Esophagus squamous epithelium (tissue), 5 donors: ENCODE data around the gene RNU6-9. TPM values are rescaled to one million over a fixed set of nuclear protein-coding genes. Genes with fewer than 3 reads are reported as not detected.

Experiments
- DNase-seq: peaks from one replicate; lab custom pipeline; 2025; lab: John Stamatoyannopoulos, UW
- H3K27ac ChIP-seq, 4 donors: fragments of 200-600 bp; sonication (generic); one replicate each; pipeline ENCODE4 v1.5.1; 2016 to 2019; ENCODE audit warnings: mild to moderate bottlenecking in 1 of 4
- H3K27me3 ChIP-seq, 4 donors: fragments of 200-600 bp; sonication (generic); 1 replicate in 3 of 4; 2 replicates in 1 of 4; pipeline versions ENCODE4 v1.5.1 to v1.6.0; 2017 to 2021; ENCODE audit warnings: antibody characterized with exemption in 1 of 4
- H3K36me3 ChIP-seq, 3 donors: fragments of 200-600 bp; sonication (generic); one replicate each; pipeline ENCODE4 v1.5.1; 2016 to 2019
- H3K4me1 ChIP-seq, 3 donors: fragments of 200-600 bp; sonication (generic); one replicate each; pipeline ENCODE4 v1.5.1; 2017 to 2019
- H3K4me3 ChIP-seq, 4 donors: fragments of 200-600 bp; sonication (generic); 1 replicate in 3 of 4; 2 replicates in 1 of 4; pipeline ENCODE4 v1.5.1; 2016 to 2019; ENCODE audit warnings: mild to moderate bottlenecking in 2 of 4, moderate library complexity in 1 of 4
- H3K9me3 ChIP-seq, 3 donors: fragments of 200-600 bp; sonication (generic); one replicate each; pipeline ENCODE4 v1.5.1; 2016 to 2019
- POLR2A ChIP-seq, 4 donors: fragments of 450-650 bp; IDR thresholded peaks; one replicate each; pipeline ENCODE4 v1.6.1; 2017; ENCODE audit warnings: antibody characterized with exemption in 4 of 4, mild to moderate bottlenecking in 4 of 4, moderate library complexity in 3 of 4
- WGBS, 2 donors: methylation state at CpG; one replicate each; pipeline ENCODE4 v1.1.5; 2018; 5-methylcytosine and 5-hydroxymethylcytosine counted together
- intact Hi-C: fragments of 100-400 bp; cut with DNase I; formaldehyde crosslinking; loops from one replicate; pipeline ENCODE4 v1.15.0; 2022
- total RNA-seq, 4 donors: library from RNA; depleted of rRNA; stranded (reverse); fragments of >200 nt; gene quantifications; one replicate each; pipeline ENCODE4 v1.1.0, GENCODE V29; 2016
- TF ChIP-seq, protein P1 (sequence below), 6 experiments: fragments of 450-650 bp in 4 of 6; fragments of 200-600 bp in 2 of 6; sonication (generic) in 2 of 6; IDR thresholded peaks; one replicate each; pipeline ENCODE4 v1.5.1; 2016 to 2019; ENCODE audit warnings: antibody characterized with exemption in 6 of 6, mild to moderate bottlenecking in 4 of 6, moderate library complexity in 4 of 6
- donor health status: DM: yes; HTN: yes; CAD: no.

The RNU6-9 gene
- total RNA-seq, 4 donors from 2014 or later, result not detected

DNA sequence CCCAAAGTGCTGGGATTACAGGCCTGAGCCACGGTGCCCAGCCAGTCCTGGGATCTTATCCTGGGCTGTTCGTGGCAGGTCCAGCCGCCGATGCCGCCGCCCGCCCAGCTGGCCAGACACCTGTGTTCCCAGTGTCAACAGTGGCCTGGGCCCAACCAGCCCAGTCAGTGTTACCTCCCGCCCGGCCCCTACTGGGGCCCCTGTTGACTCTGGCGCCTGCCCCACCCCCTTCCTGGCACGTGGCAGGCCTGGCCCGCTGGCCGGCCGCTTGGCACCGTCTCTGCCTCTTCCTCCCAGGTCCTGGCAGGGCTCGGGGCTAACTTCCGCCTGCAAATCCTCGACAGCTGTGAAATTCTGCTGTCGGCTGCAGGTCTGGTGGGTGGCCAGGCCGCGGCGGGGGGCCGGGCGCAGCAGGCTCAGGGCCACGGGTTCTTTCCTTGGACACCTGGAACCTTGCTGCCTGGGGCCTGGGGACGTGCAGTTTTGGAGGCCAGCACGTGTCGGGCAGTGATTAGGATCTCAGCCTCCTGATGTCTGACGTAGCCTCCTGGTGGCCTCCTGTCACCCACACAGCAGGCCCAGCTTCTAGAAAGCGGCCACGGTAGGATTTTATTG, 41.7 kb downstream of the RNU6-9 start:
- H3K4me1 ChIP-seq, result peaks cover 31 to 48% (median 33%) of the 10 kb centered on the region in 3 donors
- TF ChIP-seq, protein P1, sequence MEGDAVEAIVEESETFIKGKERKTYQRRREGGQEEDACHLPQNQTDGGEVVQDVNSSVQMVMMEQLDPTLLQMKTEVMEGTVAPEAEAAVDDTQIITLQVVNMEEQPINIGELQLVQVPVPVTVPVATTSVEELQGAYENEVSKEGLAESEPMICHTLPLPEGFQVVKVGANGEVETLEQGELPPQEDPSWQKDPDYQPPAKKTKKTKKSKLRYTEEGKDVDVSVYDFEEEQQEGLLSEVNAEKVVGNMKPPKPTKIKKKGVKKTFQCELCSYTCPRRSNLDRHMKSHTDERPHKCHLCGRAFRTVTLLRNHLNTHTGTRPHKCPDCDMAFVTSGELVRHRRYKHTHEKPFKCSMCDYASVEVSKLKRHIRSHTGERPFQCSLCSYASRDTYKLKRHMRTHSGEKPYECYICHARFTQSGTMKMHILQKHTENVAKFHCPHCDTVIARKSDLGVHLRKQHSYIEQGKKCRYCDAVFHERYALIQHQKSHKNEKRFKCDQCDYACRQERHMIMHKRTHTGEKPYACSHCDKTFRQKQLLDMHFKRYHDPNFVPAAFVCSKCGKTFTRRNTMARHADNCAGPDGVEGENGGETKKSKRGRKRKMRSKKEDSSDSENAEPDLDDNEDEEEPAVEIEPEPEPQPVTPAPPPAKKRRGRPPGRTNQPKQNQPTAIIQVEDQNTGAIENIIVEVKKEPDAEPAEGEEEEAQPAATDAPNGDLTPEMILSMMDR (IDR thresholded peaks at IDR 0.05), result no peak
- no peak for TF ChIP-seq POLR2A (IDR thresholded peaks at IDR 0.05)
- no peak for DNase-seq
- H3K27me3 ChIP-seq, result no peaks in the 10 kb centered on the region
- H3K4me3 ChIP-seq, result peak overlapping the region in 1 of 4 donors; percentile 21
- intact Hi-C loops, result no loop called here
- no peaks in the 10 kb centered on the region for H3K9me3 ChIP-seq
- WGBS, 2 donors, result 7 to 20% methylated on average over 1 to 3 of the region's 31 CpGs
- H3K36me3 ChIP-seq, result peaks cover 0 to 11% (median 0%) of the 10 kb centered on the region in 3 donors
- H3K27ac ChIP-seq, result peak overlapping the region in 3 of 4 donors; percentile 54 to 68 (median 61)

DNA sequence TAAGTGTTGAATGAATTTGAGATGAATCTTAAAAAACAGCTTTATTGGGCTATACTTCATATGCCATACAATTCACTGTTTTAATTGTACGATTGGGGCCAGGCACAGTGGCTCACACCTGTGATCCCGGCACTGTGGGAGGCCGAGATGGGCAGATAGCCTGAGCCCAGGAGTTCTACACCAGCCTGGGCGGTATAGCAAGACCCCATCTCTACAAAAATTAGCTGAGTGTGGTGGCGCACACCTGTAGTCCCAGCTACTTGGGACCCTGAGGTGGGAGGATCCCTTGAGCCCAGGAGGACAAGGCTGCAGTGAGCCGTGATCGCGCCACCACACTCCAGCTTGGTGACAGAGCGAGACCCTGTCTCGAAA, 42.9 kb downstream of the RNU6-9 start:
- H3K4me3 ChIP-seq, result no peak overlapping the region
- H3K27me3 ChIP-seq, result no peaks in the 10 kb centered on the region
- H3K4me1 ChIP-seq, result peaks cover 38 to 60% (median 40%) of the 10 kb centered on the region in 3 donors
- no peak for DNase-seq
- TF ChIP-seq POLR2A (IDR thresholded peaks at IDR 0.05), result no peak
- TF ChIP-seq, protein P1 (IDR thresholded peaks at IDR 0.05), result no peak
- no peaks in the 10 kb centered on the region for H3K9me3 ChIP-seq
- intact Hi-C loops, result no loop called here
- no peak overlapping the region for H3K27ac ChIP-seq
- peaks cover 0 to 6% (median 0%) of the 10 kb centered on the region in 3 donors for H3K36me3 ChIP-seq
- 93 to 95% methylated on average over 4 to 7 of the region's 10 CpGs for WGBS, 2 donors

DNA sequence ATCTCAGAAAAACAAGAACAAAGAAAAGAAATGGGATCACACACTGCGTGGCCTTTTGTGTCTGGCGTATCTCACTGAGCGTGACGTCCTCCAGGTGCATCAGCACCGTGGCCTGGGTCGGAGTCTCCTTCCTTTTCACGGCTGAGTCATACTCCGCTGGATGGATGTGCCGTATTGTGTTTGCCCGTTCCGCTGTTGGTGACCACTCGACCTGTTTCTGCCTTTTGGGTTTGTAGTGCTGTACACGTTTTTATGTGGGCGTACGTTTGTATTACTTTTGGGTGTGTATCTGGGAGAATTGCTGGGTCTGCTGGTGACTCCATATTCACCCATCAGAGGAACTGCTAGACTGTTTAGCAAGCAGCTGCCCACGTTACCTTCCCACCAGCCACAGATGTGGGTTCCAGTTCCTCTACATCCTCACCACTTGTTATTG, 44.0 kb downstream of the RNU6-9 start:
- Histone ChIP-seq H3K36me3 (peaks cover 0 to 6% (median 0%) of the 10 kb centered on the region in 3 donors), H3K27me3 (no peaks in the 10 kb centered on the region), H3K4me3 (no peak overlapping the region), H3K27ac (no peak overlapping the region), H3K4me1 (peaks cover 43 to 68% (median 47%) of the 10 kb centered on the region in 3 donors), H3K9me3 (no peaks in the 10 kb centered on the region)
- intact Hi-C loops, result no loop called here
- TF ChIP-seq, protein P1 (IDR thresholded peaks at IDR 0.05), result no peak
- no peak for TF ChIP-seq POLR2A (IDR thresholded peaks at IDR 0.05)
- DNase-seq, result no peak
- WGBS, 2 donors, result 72 to 80% methylated on average over 16 of the region's 16 CpGs

DNA sequence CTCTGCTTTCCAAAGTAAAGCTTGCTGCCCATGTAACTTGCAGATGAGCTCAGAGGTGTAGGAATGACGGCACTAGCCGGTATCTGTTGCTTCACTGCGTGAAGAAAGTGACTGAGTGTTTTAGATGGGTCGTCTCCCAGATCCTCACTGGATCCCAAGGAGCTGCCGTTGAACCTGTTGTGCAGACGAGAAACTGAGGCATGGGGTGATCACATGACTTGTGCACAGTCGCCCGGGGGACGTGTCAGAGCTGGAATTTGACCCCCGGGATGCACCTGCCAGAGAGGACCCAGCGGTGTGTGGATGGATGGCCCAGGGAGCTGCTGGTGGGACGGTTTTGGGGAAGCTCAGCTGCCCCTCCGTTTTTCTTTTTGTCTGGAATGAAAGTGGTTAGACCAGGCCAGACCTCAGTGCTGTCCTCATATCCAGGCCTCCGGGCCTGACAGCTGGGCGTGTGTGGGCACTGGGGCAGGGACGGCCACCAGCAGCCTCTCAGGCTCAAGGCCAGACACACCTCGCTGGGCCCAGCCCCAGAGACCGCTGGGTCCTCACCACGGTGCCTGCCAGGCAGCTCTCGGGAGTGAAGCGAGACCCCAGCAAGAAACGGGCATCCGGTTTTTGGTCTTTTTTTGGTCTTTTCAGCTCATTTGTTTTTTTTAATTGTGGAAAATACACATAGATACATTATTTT, 45.1 kb downstream of the RNU6-9 start:
- Histone ChIP-seq H3K27ac (no peak overlapping the region), H3K4me3 (no peak overlapping the region), H3K9me3 (no peaks in the 10 kb centered on the region), H3K36me3 (peaks cover 0 to 12% (median 0%) of the 10 kb centered on the region in 3 donors), H3K27me3 (no peaks in the 10 kb centered on the region), H3K4me1 (peaks cover 32 to 61% (median 36%) of the 10 kb centered on the region in 3 donors)
- DNase-seq, result no peak
- TF ChIP-seq POLR2A (IDR thresholded peaks at IDR 0.05), result no peak
- TF ChIP-seq, protein P1 (IDR thresholded peaks at IDR 0.05), result no peak
- intact Hi-C loops, result no loop called here
- 87 to 90% methylated on average over 16 to 21 of the region's 23 CpGs for WGBS, 2 donors

DNA sequence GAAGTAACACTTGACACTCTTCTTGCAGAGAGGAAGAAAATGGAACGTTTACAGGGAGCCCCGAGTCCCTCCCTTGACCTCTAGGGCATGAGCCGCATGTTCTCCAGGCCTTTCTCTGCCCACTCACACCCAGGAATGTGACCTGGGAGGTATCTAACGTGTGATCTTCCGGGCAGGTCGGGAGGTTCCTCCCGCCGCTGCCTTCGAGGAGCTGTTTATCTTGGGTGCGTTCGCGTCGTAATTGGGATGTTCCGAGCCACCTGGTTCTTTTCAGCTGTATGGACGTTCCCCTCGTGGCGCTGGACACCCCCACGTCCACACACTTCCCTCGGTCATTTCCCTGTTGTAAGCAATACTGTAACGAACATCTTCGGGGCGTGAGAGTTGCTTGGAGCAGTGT, 46.2 kb downstream of the RNU6-9 start:
- intact Hi-C loops, result no loop called here
- DNase-seq, result no peak
- TF ChIP-seq, protein P1 (IDR thresholded peaks at IDR 0.05), result no peak
- TF ChIP-seq POLR2A (IDR thresholded peaks at IDR 0.05), result no peak
- H3K27me3 ChIP-seq, result no peaks in the 10 kb centered on the region
- H3K4me3 ChIP-seq, result no peak overlapping the region
- H3K4me1 ChIP-seq, result peaks cover 21 to 57% (median 26%) of the 10 kb centered on the region in 3 donors
- H3K27ac ChIP-seq, result no peak overlapping the region
- H3K36me3 ChIP-seq, result peaks cover 0 to 15% (median 0%) of the 10 kb centered on the region in 3 donors
- H3K9me3 ChIP-seq, result no peaks in the 10 kb centered on the region
- 95% methylated on average over 12 to 19 of the region's 22 CpGs for WGBS, 2 donors
